ENCODE data around the gene KCNQ5. TPM values are rescaled to one million over a fixed set of nuclear protein-coding genes. Genes with fewer than 3 reads are reported as not detected.

The KCNQ5 gene
- total RNA-seq, 1 experiment from 2014 or later = 0.27 TPM

DNA sequence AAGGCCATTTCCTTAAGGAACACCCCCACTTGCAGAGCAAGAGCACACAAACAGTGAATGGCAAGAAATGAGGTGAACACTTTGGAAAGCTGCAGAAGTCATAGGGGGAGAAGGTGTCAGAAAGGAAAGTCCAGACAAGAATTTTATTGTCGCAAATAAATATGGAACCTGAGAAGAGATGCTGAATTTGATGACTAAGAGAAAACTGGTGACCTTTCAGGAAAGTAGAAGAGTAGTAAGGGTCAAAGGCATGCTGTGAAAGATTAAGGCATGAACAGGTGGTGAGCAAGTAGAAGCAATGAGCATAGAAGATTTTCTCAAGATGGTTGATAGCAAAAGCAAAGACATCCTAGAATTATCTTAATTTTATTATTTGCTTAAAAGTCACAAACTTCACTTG, 194.2 kb downstream of the KCNQ5 start:
- DNase-seq (ENCODE audit: low read depth) = no peak
- in situ Hi-C loops (cut with HindIII; ENCODE audit: low pct_unique_long_range_greater_than_20kb, low sequenced_read_pairs) = no loop called here

DNA sequence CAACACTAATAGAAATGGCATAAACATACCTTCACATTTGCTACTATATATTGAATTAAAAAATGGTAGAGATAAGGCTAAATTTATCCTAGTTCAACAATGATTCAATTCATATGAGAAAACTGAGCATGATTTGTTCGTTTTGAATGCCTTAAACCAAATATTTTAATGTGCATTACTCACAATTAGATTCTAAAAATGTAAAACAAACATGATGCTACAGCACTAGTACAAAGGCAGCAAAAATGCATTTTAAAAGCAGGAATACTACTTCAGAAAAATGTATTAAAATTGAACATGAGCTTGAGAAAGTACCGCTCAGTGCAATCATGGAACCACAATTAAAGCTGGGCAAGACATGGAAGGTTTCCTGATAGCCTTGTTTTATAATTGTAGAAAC, 195.3 kb downstream of the KCNQ5 start:
- no peak for DNase-seq (ENCODE audit: low read depth)
- in situ Hi-C loops (cut with HindIII; ENCODE audit: low pct_unique_long_range_greater_than_20kb, low sequenced_read_pairs) = no loop called here

- DNase-seq (ENCODE audit: low read depth) = no peak
- in situ Hi-C loops (cut with HindIII; ENCODE audit: low pct_unique_long_range_greater_than_20kb, low sequenced_read_pairs) = no loop called here
Measured at GRCh38 chr6:72819609-72820008, 197.7 kb downstream of the KCNQ5 start.

GRCh38 chr6:72820153-72820552, 198.3 kb downstream of the KCNQ5 start:
- in situ Hi-C loops (cut with HindIII; ENCODE audit: low pct_unique_long_range_greater_than_20kb, low sequenced_read_pairs) = no loop called here
- no peak for DNase-seq (ENCODE audit: low read depth)

DNA sequence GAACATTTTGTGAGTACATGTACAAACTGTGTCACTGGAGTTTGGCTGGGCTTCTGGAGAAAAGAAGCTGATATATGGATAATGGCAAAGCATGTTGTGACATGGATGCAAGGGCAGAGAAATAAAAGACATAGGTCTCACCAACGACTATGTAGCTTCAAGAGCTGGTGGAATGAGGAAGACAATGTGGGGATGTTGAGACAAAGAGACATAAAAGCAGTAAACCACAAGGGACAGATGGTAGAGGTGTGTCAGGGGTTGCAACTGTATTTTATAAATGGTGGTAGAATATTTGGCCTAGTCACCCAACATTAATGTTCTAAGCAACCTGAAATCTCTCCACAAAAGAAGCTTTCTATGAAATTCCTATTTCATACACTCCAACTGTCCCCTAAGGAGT, 199.0 kb downstream of the KCNQ5 start:
- no peak for DNase-seq (ENCODE audit: low read depth)
- in situ Hi-C loops (cut with HindIII; ENCODE audit: low pct_unique_long_range_greater_than_20kb, low sequenced_read_pairs) = no loop called here

DNA sequence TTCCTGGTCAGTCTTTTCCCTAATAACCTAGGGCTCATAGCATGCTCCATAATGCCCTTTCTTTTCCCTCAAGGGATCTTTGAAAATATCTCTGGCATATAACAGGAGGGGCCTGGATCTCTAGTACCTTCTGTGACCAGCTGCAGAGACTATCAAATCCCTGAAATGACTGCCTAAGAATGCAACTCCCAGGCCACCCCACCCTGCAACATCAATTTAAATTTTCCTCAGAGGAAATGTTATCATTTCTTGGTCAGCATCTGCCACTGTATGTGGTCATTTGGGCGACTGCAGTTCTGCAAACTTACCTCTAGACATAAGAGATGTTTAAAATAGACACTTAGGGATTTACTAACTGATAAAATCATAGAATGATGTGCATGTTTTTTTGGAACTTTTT, 200.2 kb downstream of the KCNQ5 start:
- in situ Hi-C loops (cut with HindIII; ENCODE audit: low pct_unique_long_range_greater_than_20kb, low sequenced_read_pairs) = no loop called here
- no peak for DNase-seq (ENCODE audit: low read depth)

DNA sequence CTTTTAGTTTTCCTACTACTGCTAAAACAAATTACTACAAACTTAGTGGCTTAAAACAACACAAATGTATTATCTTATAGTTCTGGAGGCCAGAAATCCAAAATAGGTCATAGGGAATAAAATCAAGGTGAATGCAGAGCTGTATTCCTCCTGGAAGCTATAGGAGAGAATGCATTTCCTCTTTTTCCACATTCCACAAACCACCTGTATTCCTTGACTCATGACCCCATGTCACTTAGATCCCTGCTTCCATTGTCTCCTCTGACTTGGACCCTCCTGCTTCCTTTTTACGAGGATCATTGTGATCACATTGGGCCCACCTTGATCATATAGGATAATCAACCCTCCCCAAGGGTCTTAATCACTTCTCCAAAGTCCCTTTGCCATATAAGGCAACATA, 200.8 kb downstream of the KCNQ5 start:
- no peak for DNase-seq (ENCODE audit: low read depth)
- in situ Hi-C loops (cut with HindIII; ENCODE audit: low pct_unique_long_range_greater_than_20kb, low sequenced_read_pairs) = no loop called here

DNA sequence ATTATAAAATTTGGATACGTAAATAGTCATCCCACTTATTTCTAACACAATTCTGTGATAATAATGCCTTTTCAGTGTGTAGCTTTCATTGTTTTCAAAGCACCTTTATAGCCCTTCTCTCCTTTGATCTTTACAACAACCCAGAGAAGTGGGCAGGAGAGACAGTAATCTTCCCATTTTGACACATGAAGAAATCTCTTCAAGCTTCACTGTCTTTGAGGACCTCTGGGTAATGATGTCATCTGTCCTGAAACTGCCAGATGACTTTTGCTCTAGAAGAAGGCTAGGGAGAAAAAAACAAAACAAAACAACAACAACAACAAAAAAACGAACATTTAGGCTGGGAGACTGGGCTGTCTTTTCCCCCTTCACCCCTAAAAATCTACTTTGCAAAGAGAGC, 203.0 kb downstream of the KCNQ5 start:
- in situ Hi-C loops (cut with HindIII; ENCODE audit: low pct_unique_long_range_greater_than_20kb, low sequenced_read_pairs) = no loop called here
- no peak for DNase-seq (ENCODE audit: low read depth)

- in situ Hi-C loops (cut with HindIII; ENCODE audit: low pct_unique_long_range_greater_than_20kb, low sequenced_read_pairs) = no loop called here
- peak; percentile 29 for DNase-seq (ENCODE audit: low read depth)
Measured at GRCh38 chr6:72825315-72825911, 203.5 kb downstream of the KCNQ5 start.

- no peak for DNase-seq (ENCODE audit: low read depth)
- in situ Hi-C loops (cut with HindIII; ENCODE audit: low pct_unique_long_range_greater_than_20kb, low sequenced_read_pairs) = no loop called here
Measured at GRCh38 chr6:72826037-72826436, 204.2 kb downstream of the KCNQ5 start.

- in situ Hi-C loops (cut with HindIII; ENCODE audit: low pct_unique_long_range_greater_than_20kb, low sequenced_read_pairs) = no loop called here
- DNase-seq (ENCODE audit: low read depth) = no peak
Measured at GRCh38 chr6:72826744-72827438, 205.0 kb downstream of the KCNQ5 start.

GRCh38 chr6:72828904-72829303, 207.0 kb downstream of the KCNQ5 start:
- no peak for DNase-seq (ENCODE audit: low read depth)
- in situ Hi-C loops (cut with HindIII; ENCODE audit: low pct_unique_long_range_greater_than_20kb, low sequenced_read_pairs) = no loop called here

DNA sequence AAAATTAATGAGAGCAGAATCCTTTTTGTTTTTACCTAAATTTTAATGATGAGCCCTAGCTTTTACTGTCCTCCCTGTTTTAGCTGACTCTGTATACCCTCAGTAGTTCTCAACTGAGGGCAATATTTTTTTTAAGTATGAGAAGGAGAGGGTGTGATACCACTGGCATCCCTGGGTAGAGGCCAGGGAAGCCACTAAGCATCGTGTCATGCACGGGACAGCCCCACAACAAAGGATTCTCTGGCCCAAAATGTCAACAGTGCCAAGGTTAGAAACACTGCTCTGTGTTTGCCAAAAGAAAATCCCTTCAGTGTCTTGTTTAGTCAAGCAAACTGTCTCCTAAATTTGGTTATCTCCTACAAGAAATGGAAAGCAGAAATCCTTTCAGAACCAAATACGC, 210.4 kb downstream of the KCNQ5 start:
- no peak for DNase-seq (ENCODE audit: low read depth)
- in situ Hi-C loops (cut with HindIII; ENCODE audit: low pct_unique_long_range_greater_than_20kb, low sequenced_read_pairs) = no loop called here

DNA sequence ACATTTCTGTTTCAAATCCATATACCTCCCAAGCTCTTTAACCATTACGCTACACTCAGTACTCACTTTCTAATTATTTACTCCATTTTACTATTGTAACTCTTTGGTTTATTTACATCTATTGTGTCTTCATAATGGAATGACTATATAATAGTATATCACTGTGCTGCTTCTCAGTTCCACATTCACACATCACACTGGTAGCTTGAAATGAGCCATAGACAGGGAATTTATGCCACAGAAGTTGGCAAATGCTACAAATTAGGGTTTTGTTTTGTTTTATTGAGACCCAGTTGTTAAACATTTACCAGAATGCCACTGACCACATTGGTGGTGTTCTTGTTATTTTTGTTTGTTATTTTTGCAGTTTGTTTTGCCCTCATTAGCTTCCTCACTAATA, 213.9 kb downstream of the KCNQ5 start:
- DNase-seq (ENCODE audit: low read depth) = no peak

DNA sequence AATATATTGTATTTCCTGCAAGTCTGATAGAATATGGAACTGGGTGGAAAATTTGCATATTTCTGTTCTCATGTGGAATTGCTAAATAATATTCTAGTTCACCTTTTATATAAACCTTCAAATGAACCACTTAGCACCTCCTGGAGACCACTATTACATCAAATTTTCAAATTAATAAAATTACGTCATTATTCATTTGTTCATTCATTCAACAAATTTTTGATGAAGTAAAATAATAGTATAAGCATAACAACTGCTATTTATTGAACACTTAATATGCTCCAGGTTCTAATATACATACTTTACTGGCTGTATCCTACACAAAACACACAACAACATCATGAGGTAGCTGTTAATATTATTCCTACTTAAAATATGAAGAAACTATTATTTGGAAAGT, 215.1 kb downstream of the KCNQ5 start:
- in situ Hi-C loops (cut with HindIII; ENCODE audit: low pct_unique_long_range_greater_than_20kb, low sequenced_read_pairs) = no loop called here
- DNase-seq (ENCODE audit: low read depth) = no peak

More for the DNA sequence above, 213.9 kb downstream of the KCNQ5 start:
- in situ Hi-C loops (cut with HindIII; ENCODE audit: low pct_unique_long_range_greater_than_20kb, low sequenced_read_pairs) = no loop called here

DNA sequence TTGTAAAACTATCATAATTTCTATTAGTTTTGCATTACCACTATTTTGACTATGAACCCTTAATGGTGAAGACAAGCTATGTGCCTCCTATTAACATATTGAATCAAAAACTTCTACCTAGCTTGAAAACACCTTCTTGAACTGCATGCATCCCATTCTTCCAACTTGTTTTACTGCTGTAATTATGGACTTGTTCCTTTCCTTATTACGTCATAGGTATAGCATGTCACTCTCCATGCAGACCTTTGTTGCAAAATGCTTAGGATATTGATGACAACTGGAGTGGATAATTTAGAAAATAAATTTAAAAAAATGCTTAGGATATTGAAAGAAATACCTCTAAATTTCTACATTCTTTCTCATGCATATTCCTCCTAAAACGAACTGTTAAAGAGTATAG, 219.3 kb downstream of the KCNQ5 start:
- DNase-seq (ENCODE audit: low read depth) = no peak
- in situ Hi-C loops (cut with HindIII; ENCODE audit: low pct_unique_long_range_greater_than_20kb, low sequenced_read_pairs) = no loop called here

DNA sequence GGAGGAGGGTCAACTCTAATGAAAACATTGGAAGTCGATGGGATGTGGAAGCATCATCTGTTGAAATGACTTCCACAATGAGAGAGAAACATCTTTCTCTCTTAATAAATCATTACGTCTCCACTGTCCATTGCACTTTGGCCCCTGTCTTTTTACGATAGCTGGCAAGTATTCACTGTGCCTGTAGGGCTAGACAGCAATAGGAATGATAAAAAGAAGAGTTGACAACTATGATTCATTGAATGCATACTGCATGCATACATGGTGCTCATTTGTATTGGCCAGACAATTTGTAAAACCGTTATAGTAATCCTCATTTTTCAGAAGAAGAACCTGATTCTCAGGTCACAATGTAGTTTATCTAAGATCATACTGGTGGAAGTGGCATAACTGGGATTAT, 220.3 kb downstream of the KCNQ5 start:
- DNase-seq (ENCODE audit: low read depth) = no peak
- in situ Hi-C loops (cut with HindIII; ENCODE audit: low pct_unique_long_range_greater_than_20kb, low sequenced_read_pairs) = no loop called here

GRCh38 chr6:72844614-72845013, 222.8 kb downstream of the KCNQ5 start:
- in situ Hi-C loops (cut with HindIII; ENCODE audit: low pct_unique_long_range_greater_than_20kb, low sequenced_read_pairs) = no loop called here
- DNase-seq (ENCODE audit: low read depth) = no peak

GRCh38 chr6:72849346-72849745, 227.5 kb downstream of the KCNQ5 start:
- in situ Hi-C loops (cut with HindIII; ENCODE audit: low pct_unique_long_range_greater_than_20kb, low sequenced_read_pairs) = no loop called here
- DNase-seq (ENCODE audit: low read depth) = no peak

DNA sequence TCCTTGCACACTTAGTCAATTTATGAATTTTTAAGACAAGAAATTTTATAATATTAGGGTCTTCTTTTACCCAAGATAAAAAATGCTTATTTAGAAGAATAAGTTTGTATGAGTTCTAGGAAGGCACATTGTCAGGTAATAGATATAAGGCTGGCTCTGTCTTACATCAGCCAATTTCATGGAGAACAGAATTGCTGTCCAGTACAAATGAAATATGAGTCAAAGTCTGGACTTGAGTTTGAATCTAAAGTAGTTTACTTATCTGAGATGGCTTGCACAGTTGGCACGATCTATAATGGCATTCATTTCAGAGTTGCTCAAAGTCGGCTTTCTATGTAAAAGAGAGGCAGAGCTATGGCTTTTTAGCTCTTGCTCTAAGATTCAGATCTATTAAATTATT, 228.2 kb downstream of the KCNQ5 start:
- no peak for DNase-seq (ENCODE audit: low read depth)
- in situ Hi-C loops (cut with HindIII; ENCODE audit: low pct_unique_long_range_greater_than_20kb, low sequenced_read_pairs) = no loop called here

All from Caki2 (cell line).